SK-N-SH (cell line): ENCODE measurements around the gene ZKSCAN1. TPM values are rescaled to one million over a fixed set of nuclear protein-coding genes. Genes with fewer than 3 reads are reported as not detected.
A peak's percentile ranks its signal among the peaks of the same experiment; 100 is the strongest.

ENCODE experiments used
- CTCF ChIA-PET: fragments of 300-600, 350-600 bp; formaldehyde crosslinking; extraction: SDS; loops from one replicate; lab custom pipeline; 2021; lab: Yijun Ruan, JAX
- POLR2A ChIA-PET: fragments of 350-600 bp; sonication (Branson Sonifier 250); formaldehyde crosslinking; extraction: SDS; loops from one replicate; lab custom pipeline; 2020; ENCODE audit warnings: antibody characterized with exemption, inconsistent platforms; lab: Yijun Ruan, JAX
- DNase-seq: peaks from one replicate; pipeline ENCODE4 v3.0.0; 2012
- H2AFZ ChIP-seq: fragments of 200-600 bp; sonication (generic); 2 replicates; pipeline ENCODE4 v1.8.1; 2016; ENCODE audit warnings: antibody characterized with exemption, mild to moderate bottlenecking, low read depth
- H3F3A ChIP-seq: fragments of 200-600 bp; sonication (generic); replicated peaks from 2 replicates; pipeline ENCODE3; 2016; ENCODE audit warnings: antibody characterized with exemption, mild to moderate bottlenecking; ENCODE audit not compliant: insufficient read depth
- H3K27ac ChIP-seq, 2 experiments: fragments of 200-500 bp in 1 of 2; fragments of 200-600 bp in 1 of 2; sonication (Bioruptor generic) in 1 of 2; sonication (generic), shearing (Covaris generic) in 1 of 2; 2 replicates each; pipeline versions ENCODE4 v1.5.1 to v1.6.1; 2014 to 2016; ENCODE audit warnings: low read depth in 2 of 2, inconsistent platforms in 1 of 2, low read length in 1 of 2, mild to moderate bottlenecking in 1 of 2, mixed read lengths in 1 of 2
- H3K27me3 ChIP-seq: fragments of 200-600 bp; sonication (generic), shearing (Covaris generic); 2 replicates; pipeline ENCODE4 v1.6.1; 2016; ENCODE audit warnings: mixed run types; ENCODE audit not compliant: insufficient read depth
- H3K36me3 ChIP-seq, 2 experiments: fragments of 200-500 bp in 1 of 2; fragments of 200-600 bp in 1 of 2; sonication (Bioruptor generic) in 1 of 2; sonication (generic) in 1 of 2; replicated peaks in 1 of 2; 2 replicates each; pipeline versions ENCODE3 to v1.5.1; 2014 to 2016; ENCODE audit warnings: low read length in 1 of 2, mild to moderate bottlenecking in 1 of 2; ENCODE audit not compliant: insufficient read depth in 2 of 2, control insufficient read depth in 1 of 2
- H3K4me1 ChIP-seq, 2 experiments: fragments of 200-500 bp in 1 of 2; fragments of 200-600 bp in 1 of 2; sonication (Bioruptor generic) in 1 of 2; sonication (generic), shearing (Covaris generic) in 1 of 2; 2 replicates each; pipeline versions ENCODE4 v1.5.1 to v1.6.1; 2014 to 2016; ENCODE audit warnings: low read depth in 1 of 2, low read length in 1 of 2, mixed run types in 1 of 2; ENCODE audit not compliant: insufficient read depth in 2 of 2, control insufficient read depth in 1 of 2
- H3K4me2 ChIP-seq: fragments of 200-600 bp; sonication (generic), shearing (Covaris generic); 2 replicates; pipeline ENCODE4 v1.6.1; 2017; ENCODE audit warnings: mixed run types
- H3K4me3 ChIP-seq, 2 experiments: fragments of 200-500 bp in 1 of 2; fragments of 200-600 bp in 1 of 2; sonication (Bioruptor generic) in 1 of 2; sonication (generic), shearing (Covaris generic) in 1 of 2; 2 replicates each; pipeline versions ENCODE4 v1.5.1 to v1.8.1; 2014 to 2016; ENCODE audit warnings: low read depth in 2 of 2, inconsistent platforms in 1 of 2, low read length in 1 of 2, mild to moderate bottlenecking in 1 of 2, mixed read lengths in 1 of 2, moderate library complexity in 1 of 2
- H3K79me2 ChIP-seq: fragments of 200-600 bp; sonication (generic); 2 replicates; pipeline ENCODE4 v1.8.1; 2017; ENCODE audit warnings: mild to moderate bottlenecking; ENCODE audit not compliant: insufficient read depth
- H3K9ac ChIP-seq: fragments of 200-600 bp; sonication (generic); 2 replicates; pipeline ENCODE4 v1.6.1; 2017; ENCODE audit warnings: mixed run types
- H3K9me2 ChIP-seq: fragments of 200-600 bp; sonication (generic); 2 replicates; pipeline ENCODE4 v1.6.1; 2017; ENCODE audit warnings: mixed run types
- H3K9me3 ChIP-seq: fragments of 200-600 bp; sonication (generic); 2 replicates; pipeline ENCODE4 v1.6.1; 2017; ENCODE audit warnings: mixed run types, mild to moderate bottlenecking, moderate library complexity
- H4K20me1 ChIP-seq: fragments of 200-600 bp; sonication (generic); 2 replicates; pipeline ENCODE4 v1.6.1; 2017; ENCODE audit warnings: mild to moderate bottlenecking, mixed run types; ENCODE audit not compliant: insufficient read depth
- ELF1 ChIP-seq: IDR thresholded peaks from 2 replicates; pipeline ENCODE4 v1.4.0; 2012
- EZH2phosphoT487 ChIP-seq: fragments of 200-600 bp; sonication (generic); IDR thresholded peaks from 2 replicates; pipeline ENCODE4 v1.6.1; 2017; ENCODE audit warnings: low read depth, mixed run types, mild to moderate bottlenecking, antibody characterized with exemption, moderate library complexity, borderline replicate concordance
- FOXM1 ChIP-seq: IDR thresholded peaks from 2 replicates; pipeline ENCODE4 v1.4.0; 2012; ENCODE audit warnings: low read depth, mild to moderate bottlenecking
- GATA2 ChIP-seq: sonication (generic); formaldehyde crosslinking; IDR thresholded peaks from 2 replicates; pipeline ENCODE4 v1.5.0; 2020; ENCODE audit warnings: mild to moderate bottlenecking, missing genetic modification reagents
- JUND ChIP-seq: IDR thresholded peaks from 2 replicates; pipeline ENCODE4 v1.4.0; 2012
- MXI1 ChIP-seq: IDR thresholded peaks from 2 replicates; pipeline ENCODE4 v1.6.1; 2012; ENCODE audit warnings: mild to moderate bottlenecking, low read depth, low read length, improper control_type of control experiment
- NRF1 ChIP-seq: IDR thresholded peaks from 2 replicates; pipeline ENCODE4 v1.6.1; 2012; ENCODE audit warnings: low read depth, mild to moderate bottlenecking, low read length
- RFX5 ChIP-seq: IDR thresholded peaks from 2 replicates; pipeline ENCODE4 v1.6.1; 2012; ENCODE audit warnings: mild to moderate bottlenecking, improper control_type of control experiment, low read length
- RXRA ChIP-seq: IDR thresholded peaks from 2 replicates; pipeline ENCODE4 v1.4.0; 2012; ENCODE audit warnings: low read depth, mild to moderate bottlenecking, borderline replicate concordance
- SIN3A ChIP-seq: IDR thresholded peaks from 2 replicates; pipeline ENCODE4 v1.6.1; 2012; ENCODE audit warnings: low read depth, mild to moderate bottlenecking, low read length, moderate library complexity, borderline replicate concordance
- TAF1 ChIP-seq: IDR thresholded peaks from 2 replicates; pipeline ENCODE4 v1.6.1; 2012; ENCODE audit warnings: low read depth, mild to moderate bottlenecking, low read length, moderate library complexity, borderline replicate concordance
- WGBS: methylation state at CpG from one replicate; pipeline ENCODE4 v1.1.6; 2017; ENCODE audit warnings: low lambda C conversion rate; 5-methylcytosine and 5-hydroxymethylcytosine counted together
- polyA plus RNA-seq, 3 experiments: library from polyadenylated mRNA; depleted of rRNA; stranded (reverse); fragments of >200 nt; gene quantifications; 2 replicates each; pipeline ENCODE4 v1.2.3, GENCODE V29; 2012
- TF ChIP-seq, protein P1 (sequence below): IDR thresholded peaks from 2 replicates; pipeline ENCODE4; 2012
- TF ChIP-seq, protein P2 (sequence below): IDR thresholded peaks from 2 replicates; pipeline ENCODE4 v1.4.0; 2012; ENCODE audit warnings: low read depth, borderline replicate concordance
- TF ChIP-seq, protein P3 (sequence below): fragments of 200-600 bp; sonication (generic); IDR thresholded peaks from 2 replicates; pipeline ENCODE4 v1.6.1; 2017; ENCODE audit warnings: antibody characterized with exemption, mild to moderate bottlenecking, moderate library complexity
- TF ChIP-seq, protein P4 (sequence below): IDR thresholded peaks from 2 replicates; pipeline ENCODE4 v1.4.0; 2012; ENCODE audit warnings: low read depth, borderline replicate concordance

The ZKSCAN1 gene
- polyA plus RNA-seq, 1 of the 3 experiments (the other 2 are of a cell fraction): 21.1 TPM

DNA sequence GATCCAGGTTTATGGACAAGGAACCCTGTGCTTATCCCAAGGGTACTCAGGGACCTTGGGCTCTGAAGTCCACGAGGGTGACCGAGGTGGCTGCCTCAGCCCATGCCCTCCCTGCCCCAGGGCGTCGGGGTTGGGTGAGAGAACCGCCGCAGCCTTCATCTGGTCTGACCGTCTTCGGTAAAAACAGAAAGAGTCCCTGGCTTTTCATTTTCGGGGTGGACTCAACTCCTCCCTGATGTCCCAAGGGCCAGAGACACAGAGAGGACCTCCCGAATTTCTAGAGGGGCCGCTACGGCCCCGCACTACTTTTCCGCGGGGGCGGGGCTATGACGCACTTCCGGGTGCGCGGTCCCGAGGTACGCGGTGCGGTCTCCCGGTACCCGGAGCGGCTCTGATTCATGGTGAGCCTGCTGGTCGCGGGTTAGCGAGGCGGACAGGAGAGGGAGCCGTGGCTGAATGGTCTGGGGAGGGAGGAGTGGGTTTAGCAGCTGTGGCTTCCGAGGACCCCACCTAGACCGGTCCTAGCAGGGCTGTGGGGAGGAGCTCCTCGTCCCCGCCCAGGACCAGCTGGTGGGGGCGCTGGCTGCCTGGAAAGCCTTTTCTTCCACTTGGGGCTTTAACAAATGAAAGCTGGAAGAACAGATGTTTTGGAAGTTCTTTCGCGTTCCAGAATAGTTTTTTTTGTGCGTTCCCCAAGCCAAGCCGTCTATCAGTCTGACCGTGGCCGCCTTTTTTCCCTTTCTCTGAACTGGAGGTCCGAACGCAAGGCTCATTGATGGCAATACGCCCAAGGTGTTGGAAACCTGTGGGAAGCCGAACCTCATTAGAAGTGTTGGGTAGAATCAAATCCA is 34.3 kb downstream of the ZKSCAN1 start, which contains the start of gene ZSCAN21 (continued):
- TF ChIP-seq, protein P1, sequence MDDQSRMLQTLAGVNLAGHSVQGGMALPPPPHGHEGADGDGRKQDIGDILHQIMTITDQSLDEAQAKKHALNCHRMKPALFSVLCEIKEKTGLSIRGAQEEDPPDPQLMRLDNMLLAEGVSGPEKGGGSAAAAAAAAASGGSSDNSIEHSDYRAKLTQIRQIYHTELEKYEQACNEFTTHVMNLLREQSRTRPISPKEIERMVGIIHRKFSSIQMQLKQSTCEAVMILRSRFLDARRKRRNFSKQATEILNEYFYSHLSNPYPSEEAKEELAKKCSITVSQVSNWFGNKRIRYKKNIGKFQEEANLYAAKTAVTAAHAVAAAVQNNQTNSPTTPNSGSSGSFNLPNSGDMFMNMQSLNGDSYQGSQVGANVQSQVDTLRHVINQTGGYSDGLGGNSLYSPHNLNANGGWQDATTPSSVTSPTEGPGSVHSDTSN: peak; percentile 44
- TF ChIP-seq NRF1 (no peak), EZH2phosphoT487 (no peak), GATA2 (CRISPR knock-in tag) (no peak)
- TF ChIP-seq, protein P2, sequence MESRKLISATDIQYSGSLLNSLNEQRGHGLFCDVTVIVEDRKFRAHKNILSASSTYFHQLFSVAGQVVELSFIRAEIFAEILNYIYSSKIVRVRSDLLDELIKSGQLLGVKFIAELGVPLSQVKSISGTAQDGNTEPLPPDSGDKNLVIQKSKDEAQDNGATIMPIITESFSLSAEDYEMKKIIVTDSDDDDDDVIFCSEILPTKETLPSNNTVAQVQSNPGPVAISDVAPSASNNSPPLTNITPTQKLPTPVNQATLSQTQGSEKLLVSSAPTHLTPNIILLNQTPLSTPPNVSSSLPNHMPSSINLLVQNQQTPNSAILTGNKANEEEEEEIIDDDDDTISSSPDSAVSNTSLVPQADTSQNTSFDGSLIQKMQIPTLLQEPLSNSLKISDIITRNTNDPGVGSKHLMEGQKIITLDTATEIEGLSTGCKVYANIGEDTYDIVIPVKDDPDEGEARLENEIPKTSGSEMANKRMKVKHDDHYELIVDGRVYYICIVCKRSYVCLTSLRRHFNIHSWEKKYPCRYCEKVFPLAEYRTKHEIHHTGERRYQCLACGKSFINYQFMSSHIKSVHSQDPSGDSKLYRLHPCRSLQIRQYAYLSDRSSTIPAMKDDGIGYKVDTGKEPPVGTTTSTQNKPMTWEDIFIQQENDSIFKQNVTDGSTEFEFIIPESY: no peak
- TF ChIP-seq, protein P3, sequence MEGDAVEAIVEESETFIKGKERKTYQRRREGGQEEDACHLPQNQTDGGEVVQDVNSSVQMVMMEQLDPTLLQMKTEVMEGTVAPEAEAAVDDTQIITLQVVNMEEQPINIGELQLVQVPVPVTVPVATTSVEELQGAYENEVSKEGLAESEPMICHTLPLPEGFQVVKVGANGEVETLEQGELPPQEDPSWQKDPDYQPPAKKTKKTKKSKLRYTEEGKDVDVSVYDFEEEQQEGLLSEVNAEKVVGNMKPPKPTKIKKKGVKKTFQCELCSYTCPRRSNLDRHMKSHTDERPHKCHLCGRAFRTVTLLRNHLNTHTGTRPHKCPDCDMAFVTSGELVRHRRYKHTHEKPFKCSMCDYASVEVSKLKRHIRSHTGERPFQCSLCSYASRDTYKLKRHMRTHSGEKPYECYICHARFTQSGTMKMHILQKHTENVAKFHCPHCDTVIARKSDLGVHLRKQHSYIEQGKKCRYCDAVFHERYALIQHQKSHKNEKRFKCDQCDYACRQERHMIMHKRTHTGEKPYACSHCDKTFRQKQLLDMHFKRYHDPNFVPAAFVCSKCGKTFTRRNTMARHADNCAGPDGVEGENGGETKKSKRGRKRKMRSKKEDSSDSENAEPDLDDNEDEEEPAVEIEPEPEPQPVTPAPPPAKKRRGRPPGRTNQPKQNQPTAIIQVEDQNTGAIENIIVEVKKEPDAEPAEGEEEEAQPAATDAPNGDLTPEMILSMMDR: peak; percentile 47

DNA sequence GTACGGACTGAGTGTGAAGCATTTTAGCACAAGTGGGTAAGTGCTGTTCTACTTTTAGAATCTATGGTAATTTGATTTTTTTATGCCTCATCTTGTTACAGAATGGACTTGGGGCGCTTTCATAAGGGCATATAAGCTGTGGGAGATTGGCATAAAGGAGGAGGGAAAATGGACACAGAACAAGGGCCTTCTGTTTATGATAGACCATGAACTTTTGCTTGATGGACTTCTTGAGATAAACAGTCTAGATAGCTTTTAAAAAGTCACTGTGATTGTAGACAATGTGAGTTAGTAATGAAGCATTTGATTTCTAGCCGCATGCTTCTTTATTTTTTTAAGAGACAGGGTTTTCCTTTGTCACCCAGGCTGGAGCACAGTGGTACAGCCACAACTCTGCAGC is 36.2 kb downstream of the ZKSCAN1 start:
- Histone ChIP-seq H2AFZ (no peak overlapping the region), H4K20me1 (no peaks in the 10 kb centered on the region; the same call in 1 of the 2 replicates), H3K36me3 (peaks cover 8 to 21% of the 10 kb centered on the region in 2 experiments), H3K27me3 (no peaks in the 10 kb centered on the region), H3K79me2 (peaks cover 59% of the 10 kb centered on the region), H3K4me1 (peaks cover 5 to 9% of the 10 kb centered on the region in 2 experiments; a peak in 2 of 4 replicates), H3K27ac (no peak overlapping the region), H3K4me3 (no peak overlapping the region), H3K9ac (no peak overlapping the region), H3K9me2 (no peaks in the 10 kb centered on the region), H3K4me2 (no peak overlapping the region), H3K9me3 (no peaks in the 10 kb centered on the region), H3F3A (peaks cover 23% of the 10 kb centered on the region)
- TF ChIP-seq, protein P2: no peak
- TF ChIP-seq RFX5 (no peak), RXRA (no peak), TAF1 (no peak), SIN3A (no peak), MXI1 (no peak), ELF1 (no peak), FOXM1 (no peak), NRF1 (no peak), JUND (no peak)
- TF ChIP-seq, protein P4, sequence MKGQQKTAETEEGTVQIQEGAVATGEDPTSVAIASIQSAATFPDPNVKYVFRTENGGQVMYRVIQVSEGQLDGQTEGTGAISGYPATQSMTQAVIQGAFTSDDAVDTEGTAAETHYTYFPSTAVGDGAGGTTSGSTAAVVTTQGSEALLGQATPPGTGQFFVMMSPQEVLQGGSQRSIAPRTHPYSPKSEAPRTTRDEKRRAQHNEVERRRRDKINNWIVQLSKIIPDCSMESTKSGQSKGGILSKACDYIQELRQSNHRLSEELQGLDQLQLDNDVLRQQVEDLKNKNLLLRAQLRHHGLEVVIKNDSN: no peak
- no peak for DNase-seq
- ChIA-PET POLR2A (interaction anchor here (1.2 to 1.3 kb wide), 2 partner anchors 12 to 58 kb away, joined by 3 read pairs; no protein-coding TSS in a partner anchor), CTCF (interaction anchor here (0.7 to 5.5 kb wide), 11 partner anchors 12 to 138 kb away, joined by 3 to 60 read pairs (median 5); partner anchors contain the start of gene ZNF3)
- WGBS: 100% methylated on average over 3 of the region's 3 CpGs
